GM23248 (cell line): ENCODE data around the gene RAD51B. TPM values are rescaled to one million over a fixed set of nuclear protein-coding genes. Genes with fewer than 3 reads are reported as not detected.
"Not testable (repeated sequence)": the region's sequence is repeated elsewhere in the genome, so short reads cannot be mapped to it uniquely, and the experiment has no call there.

Experiments used
- DNase-seq: peaks from one replicate; pipeline ENCODE4 v3.0.0-alpha.2; 2015
- H2AFZ ChIP-seq: fragments of 200-600 bp; sonication (generic); 2 replicates; pipeline ENCODE4 v1.6.1; 2016; ENCODE audit warnings: antibody characterized with exemption
- H3F3A ChIP-seq: fragments of 200-600 bp; sonication (generic); 2 replicates; pipeline ENCODE4 v1.6.1; 2016; ENCODE audit warnings: mild to moderate bottlenecking, antibody characterized with exemption, mixed run types; ENCODE audit not compliant: insufficient read depth
- H3K27ac ChIP-seq: fragments of 200-600 bp; sonication (generic); 2 replicates; pipeline ENCODE4 v1.5.1; 2016; ENCODE audit warnings: mild to moderate bottlenecking
- H3K27me3 ChIP-seq: fragments of 200-600 bp; sonication (generic); replicated peaks from 2 replicates; pipeline ENCODE4 v1.6.1; 2016; ENCODE audit warnings: mild to moderate bottlenecking; ENCODE audit not compliant: insufficient read depth
- H3K36me3 ChIP-seq: fragments of 200-600 bp; sonication (generic); 2 replicates; pipeline ENCODE4 v1.6.1; 2016; ENCODE audit warnings: low read depth, mild to moderate bottlenecking
- H3K4me1 ChIP-seq: fragments of 200-600 bp; sonication (generic); 2 replicates; pipeline ENCODE4 v1.6.1; 2016; ENCODE audit warnings: mild to moderate bottlenecking; ENCODE audit not compliant: insufficient read depth
- H3K4me2 ChIP-seq: fragments of 200-600 bp; sonication (generic); one replicate; pipeline ENCODE4 v1.6.1; 2016; ENCODE audit warnings: mild to moderate bottlenecking; ENCODE audit not compliant: unreplicated experiment
- H3K4me3 ChIP-seq: fragments of 200-600 bp; sonication (generic); 2 replicates; pipeline ENCODE4 v1.5.1; 2016; ENCODE audit warnings: mild to moderate bottlenecking
- H3K79me2 ChIP-seq: fragments of 200-600 bp; sonication (generic); 2 replicates; pipeline ENCODE4 v1.6.1; 2016; ENCODE audit warnings: mild to moderate bottlenecking; ENCODE audit not compliant: insufficient read depth
- H3K9ac ChIP-seq: fragments of 200-600 bp; sonication (generic); 2 replicates; pipeline ENCODE4 v1.6.1; 2016; ENCODE audit warnings: mild to moderate bottlenecking
- H3K9me2 ChIP-seq: fragments of 200-600 bp; sonication (generic); 2 replicates; pipeline ENCODE4 v1.6.1; 2016; ENCODE audit warnings: mixed run types, mild to moderate bottlenecking, moderate library complexity; ENCODE audit not compliant: insufficient read depth
- H3K9me3 ChIP-seq: fragments of 200-600 bp; sonication (generic); one replicate; pipeline ENCODE4 v1.6.1; 2017; ENCODE audit warnings: low read depth
- H4K20me1 ChIP-seq: fragments of 200-600 bp; sonication (generic); 2 replicates; pipeline ENCODE4 v1.6.0; 2016; ENCODE audit not compliant: insufficient read depth
- EZH2 ChIP-seq: fragments of 200-600 bp; sonication (generic); IDR thresholded peaks from 2 replicates; pipeline ENCODE4 v1.6.1; 2018; ENCODE audit warnings: antibody characterized with exemption, mild to moderate bottlenecking; ENCODE audit not compliant: insufficient read depth, poor library complexity, severe bottlenecking
- EZH2phosphoT487 ChIP-seq: fragments of 200-600 bp; sonication (generic); IDR thresholded peaks from 2 replicates; pipeline ENCODE4 v1.6.1; 2018; ENCODE audit warnings: antibody characterized with exemption, moderate library complexity, mild to moderate bottlenecking, low read depth; ENCODE audit not compliant: insufficient read depth
- WGBS, 2 experiments: methylation state at CpG; one replicate each; pipeline ENCODE4 v1.1.6; 2015 to 2017; ENCODE audit warnings: low lambda C conversion rate in 2 of 2, low coverage in 1 of 2; ENCODE audit errors: missing lambda C conversion rate in 2 of 2; 5-methylcytosine and 5-hydroxymethylcytosine counted together
- in situ Hi-C: fragments of 300-500 bp; cut with MboI; formaldehyde crosslinking; loops from 2 replicates; pipeline ENCODE4 v1.15.0; 2020
- polyA plus RNA-seq: library from polyadenylated mRNA; unstranded; fragments of >200 nt; fragmentation: Nextera tagmentation; extraction: Ambion mirVana; gene quantifications from 2 replicates; pipeline ENCODE4 v1.2.1, GENCODE V29; 2016
- total RNA-seq: library from RNA; depleted of rRNA; stranded (reverse); fragments of >200 nt; shearing (Covaris generic); gene quantifications from 2 replicates; pipeline ENCODE4 v1.2.3, GENCODE V29; 2014

RAD51B gene
- total and polyA plus RNA-seq, 2 experiments from 2014 or later: 4.0 to 8.8 TPM

DNA sequence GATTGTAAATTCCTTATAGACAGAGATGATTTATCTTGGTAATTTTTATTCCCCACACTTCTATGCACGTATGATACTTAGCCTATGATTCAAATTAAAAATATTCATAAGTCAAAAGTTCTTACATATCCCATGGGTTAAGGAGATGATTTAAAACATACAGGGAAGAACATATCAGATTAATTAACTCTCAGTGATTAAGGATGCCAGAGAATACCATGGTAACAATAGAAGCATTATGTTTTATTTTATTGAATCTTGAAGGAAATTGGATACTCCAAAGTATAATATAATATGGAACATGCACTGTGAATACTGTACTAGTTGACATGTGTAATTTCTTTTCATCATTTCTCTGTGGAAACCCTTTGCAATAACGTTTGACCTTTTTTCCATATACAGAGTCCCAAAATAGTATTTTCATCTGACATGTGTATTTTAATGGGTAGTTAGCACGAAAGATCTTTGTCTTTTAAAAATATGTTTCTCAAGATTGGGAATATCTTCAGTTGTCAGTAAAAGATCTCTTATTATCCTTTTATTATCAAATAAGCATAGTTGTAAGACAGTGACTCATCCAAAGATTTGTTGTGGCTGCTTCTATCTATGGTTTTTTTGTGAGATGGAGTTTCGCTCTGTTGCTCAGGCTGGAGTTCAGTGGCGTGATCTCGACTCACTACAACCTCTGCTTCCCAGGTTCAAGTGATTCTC is 166.7 kb downstream of the RAD51B start:
- TF ChIP-seq EZH2: no peak
- no peak for TF ChIP-seq EZH2phosphoT487
- Histone ChIP-seq H3K9me2 (no peaks in the 10 kb centered on the region), H3F3A (peaks cover 18% of the 10 kb centered on the region), H3K27ac (no peak overlapping the region), H3K36me3 (no peaks in the 10 kb centered on the region), H3K4me3 (no peak overlapping the region), H3K4me1 (peaks cover 16% of the 10 kb centered on the region), H3K79me2 (no peaks in the 10 kb centered on the region), H3K9me3 (no peaks in the 10 kb centered on the region), H3K27me3 (no peaks in the 10 kb centered on the region), H3K4me2 (no peak overlapping the region), H4K20me1 (no peaks in the 10 kb centered on the region), H2AFZ (no peak overlapping the region), H3K9ac (no peak overlapping the region)
- in situ Hi-C loops: no loop called here
- DNase-seq: peak; percentile 29
- 63% methylated on average over 6 of the region's 6 CpGs for whole genome bisulfite sequencing, 2 experiments

DNA sequence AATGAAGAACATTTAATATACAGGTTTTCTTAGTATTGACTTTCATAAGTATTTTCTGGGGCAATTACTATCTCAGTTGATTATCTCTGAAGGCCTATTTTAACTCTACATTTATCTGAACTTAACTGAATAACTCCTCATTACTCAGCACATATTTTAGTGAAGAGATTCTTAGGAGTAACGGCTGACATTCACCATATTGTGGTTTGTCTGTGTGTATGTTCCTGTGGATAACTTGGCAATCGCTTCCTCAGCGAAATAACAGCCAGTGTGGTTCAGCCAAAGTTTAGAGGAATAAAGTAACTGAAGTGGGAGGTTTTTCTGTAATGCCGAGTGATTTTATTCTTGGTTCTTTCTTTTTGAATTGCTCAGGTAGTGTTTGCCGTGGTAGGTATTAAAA is 168.0 kb downstream of the RAD51B start:
- no peaks in the 10 kb centered on the region for H4K20me1 ChIP-seq
- no peaks in the 10 kb centered on the region for H3K79me2 ChIP-seq
- no peak overlapping the region for H3K9ac ChIP-seq
- in situ Hi-C loops: no loop called here
- H3K9me2 ChIP-seq: no peaks in the 10 kb centered on the region
- H3K4me1 ChIP-seq: peaks cover 16% of the 10 kb centered on the region
- H3K27ac ChIP-seq: peak overlapping the region; percentile 38
- TF ChIP-seq EZH2 (no peak), EZH2phosphoT487 (0 out of 2 replicates have a peak, but pooled peaks have one; percentile 54)
- no peaks in the 10 kb centered on the region for H3K9me3 ChIP-seq
- peak overlapping the region; percentile 61 for H3K4me2 ChIP-seq
- no peaks in the 10 kb centered on the region for H3K36me3 ChIP-seq
- H3K4me3 ChIP-seq: peak overlapping the region; percentile 22
- WGBS, 2 experiments: 2 to 4% methylated on average over 5 of the region's 5 CpGs
- no peaks in the 10 kb centered on the region for H3K27me3 ChIP-seq
- H3F3A ChIP-seq: peaks cover 18% of the 10 kb centered on the region
- DNase-seq: peak; percentile 85
- H2AFZ ChIP-seq: peak overlapping the region; percentile 5; the same call in 1 of the 2 replicates

DNA sequence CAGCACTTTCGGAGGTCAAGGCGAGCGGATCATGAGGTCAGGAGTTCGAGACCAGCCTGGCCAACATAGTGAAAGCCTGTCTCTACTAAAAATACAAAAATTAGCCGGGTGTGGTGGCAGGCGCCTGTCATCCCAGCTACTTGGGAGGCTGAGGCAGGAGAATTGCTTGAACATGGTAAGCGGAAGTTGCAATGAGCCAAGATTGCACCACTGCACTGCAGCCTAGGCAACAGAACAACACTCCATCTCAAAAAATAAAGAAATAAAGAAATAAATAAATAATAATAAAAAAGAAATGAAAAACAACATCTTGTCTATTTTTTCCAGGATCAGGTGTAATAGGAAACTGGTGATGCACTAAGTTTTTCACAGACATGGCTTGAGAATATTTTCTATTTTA is 168.6 kb downstream of the RAD51B start:
- in situ Hi-C loops, H2AFZ ChIP-seq, H3K27me3 ChIP-seq, H3K9me2 ChIP-seq, H3K79me2 ChIP-seq, H3K9me3 ChIP-seq, DNase-seq, H3K9ac ChIP-seq, H4K20me1 ChIP-seq, H3K36me3 ChIP-seq: not testable (repeated sequence)
- peak overlapping the region; percentile 38; the same call in 1 of the 2 replicates for H3K27ac ChIP-seq
- peaks cover 16% of the 10 kb centered on the region for H3K4me1 ChIP-seq
- 96 to 97% methylated on average over 7 of the region's 7 CpGs for WGBS, 2 experiments
- H3K4me3 ChIP-seq: peak overlapping the region; percentile 22
- H3F3A ChIP-seq: peaks cover 18% of the 10 kb centered on the region
- peak overlapping the region; percentile 61 for H3K4me2 ChIP-seq

DNA sequence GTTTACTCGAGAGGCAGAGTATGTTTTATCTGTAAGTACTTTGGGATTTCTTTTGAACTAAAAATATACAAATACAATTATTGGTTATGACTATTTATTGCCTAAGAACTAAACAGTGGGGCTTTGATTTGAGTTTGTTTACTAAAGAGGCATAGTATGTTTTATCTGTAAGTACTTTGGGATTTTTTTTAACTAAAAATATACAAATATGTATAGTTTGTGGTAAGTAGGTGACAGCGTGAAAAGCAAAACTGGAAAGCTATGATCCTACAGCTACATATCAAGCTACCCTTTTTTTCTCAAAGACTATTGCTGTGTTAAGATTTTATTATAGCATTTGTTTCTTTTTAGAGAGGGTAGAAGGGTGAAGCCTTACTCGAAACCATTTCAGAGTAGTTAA is 171.0 kb downstream of the RAD51B start:
- TF ChIP-seq EZH2: no peak
- TF ChIP-seq EZH2phosphoT487: no peak
- Histone ChIP-seq H3K27me3 (no peaks in the 10 kb centered on the region), H3K9me3 (no peaks in the 10 kb centered on the region), H3K79me2 (no peaks in the 10 kb centered on the region), H4K20me1 (no peaks in the 10 kb centered on the region), H2AFZ (no peak overlapping the region), H3F3A (peaks cover 18% of the 10 kb centered on the region), H3K4me1 (peaks cover 16% of the 10 kb centered on the region), H3K9me2 (no peaks in the 10 kb centered on the region), H3K4me2 (no peak overlapping the region), H3K9ac (no peak overlapping the region), H3K36me3 (no peaks in the 10 kb centered on the region), H3K27ac (no peak overlapping the region), H3K4me3 (no peak overlapping the region)
- DNase-seq: no peak
- 96 to 98% methylated on average over 3 of the region's 3 CpGs for WGBS, 2 experiments
- in situ Hi-C loops: no loop called here

DNA sequence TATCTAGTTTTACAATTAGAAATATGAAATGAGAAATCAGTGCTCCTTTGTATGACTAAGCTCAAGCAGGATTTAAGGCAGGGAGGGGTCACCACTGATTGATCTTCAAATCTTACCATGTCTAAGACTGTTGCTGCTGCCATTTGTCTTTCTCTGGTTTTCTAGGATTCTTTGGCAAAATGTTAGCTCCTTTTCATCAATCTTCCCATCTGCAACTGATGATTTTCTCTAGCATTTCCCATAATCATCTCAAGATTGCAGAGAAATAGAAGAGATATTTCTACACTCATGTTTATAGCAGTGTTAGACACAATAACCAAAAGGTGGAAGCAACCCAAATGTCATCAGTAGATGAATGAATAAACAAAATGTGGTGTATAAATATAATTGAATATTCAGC is 175.0 kb downstream of the RAD51B start:
- Histone ChIP-seq H3K9me3 (no peaks in the 10 kb centered on the region), H3K27me3 (no peaks in the 10 kb centered on the region), H3F3A (peaks cover 8% of the 10 kb centered on the region), H3K4me3 (no peak overlapping the region), H3K27ac (no peak overlapping the region), H4K20me1 (no peaks in the 10 kb centered on the region), H3K9ac (no peak overlapping the region), H3K4me2 (no peak overlapping the region), H3K79me2 (no peaks in the 10 kb centered on the region), H3K36me3 (no peaks in the 10 kb centered on the region), H3K9me2 (no peaks in the 10 kb centered on the region), H2AFZ (no peak overlapping the region), H3K4me1 (peaks cover 8% of the 10 kb centered on the region)
- no peak for DNase-seq
- no peak for TF ChIP-seq EZH2
- no peak for TF ChIP-seq EZH2phosphoT487
- in situ Hi-C loops: no loop called here
